HL-60 (cell line): Measurements from ENCODE around the gene SLC4A8.

Experiments used
- DNase-seq, 2 experiments: peaks; one replicate each; pipeline ENCODE4 v3.0.0-alpha.2; 2010 to 2020; ENCODE audit warnings: low read depth in 1 of 2, low spot score in 1 of 2
- H3K27ac ChIP-seq: fragments of 250-450 bp; sonication (Bioruptor Pico); replicated peaks from 2 replicates; pipeline ENCODE4 v1.5.1; 2020; ENCODE audit warnings: mild to moderate bottlenecking, moderate library complexity
- H3K27me3 ChIP-seq: fragments of 250-450 bp; sonication (Bioruptor Pico); 2 replicates; pipeline ENCODE4 v1.5.1; 2021; ENCODE audit warnings: mild to moderate bottlenecking, moderate library complexity; ENCODE audit not compliant: insufficient read depth, poor library complexity, severe bottlenecking
- H3K4me3 ChIP-seq: replicated peaks from 2 replicates; pipeline ENCODE4 v1.5.1; 2011; ENCODE audit warnings: mild to moderate bottlenecking, control low read depth, low read length; ENCODE audit not compliant: insufficient read depth
- CTCF ChIP-seq: IDR thresholded peaks from one replicate; pipeline ENCODE4 v1.5.1; 2011; ENCODE audit warnings: low read length, control low read depth, inconsistent platforms; ENCODE audit not compliant: insufficient read depth
- GABPA ChIP-seq: IDR thresholded peaks from 2 replicates; pipeline ENCODE4 v1.6.1; 2012; ENCODE audit warnings: low read depth
- POLR2AphosphoS5 ChIP-seq: IDR thresholded peaks from 2 replicates; pipeline ENCODE4 v1.6.1; 2012; ENCODE audit warnings: low read depth
- REST ChIP-seq: IDR thresholded peaks from 2 replicates; pipeline ENCODE4 v1.6.1; 2012; ENCODE audit warnings: low read depth; ENCODE audit not compliant: insufficient replicate concordance
- SPI1 ChIP-seq: IDR thresholded peaks from 2 replicates; pipeline ENCODE4 v1.6.1; 2012; ENCODE audit warnings: low read depth, mild to moderate bottlenecking, borderline replicate concordance

SLC4A8 gene

GRCh38 chr12:51390891-51391282, 33.7 kb upstream of the SLC4A8 start:
- Histone ChIP-seq H3K4me3 (peak overlapping the region; percentile 72), H3K27me3 (no peaks in the 10 kb centered on the region), H3K27ac (peak overlapping the region; percentile 70)
- TF ChIP-seq REST (no peak), SPI1 (peak; percentile 93), GABPA (no peak), POLR2AphosphoS5 (peak; percentile 69; the same call in 1 of the 2 replicates), CTCF (no peak)
- peak in 1 of 2 experiments; percentile 75 for DNase-seq

- peak; percentile 67 to 70 for DNase-seq
- peak within 1 kb of the TSS; percentile 72 for H3K4me3 ChIP-seq
These were observed 33.1 kb upstream of the SLC4A8 start, which contains the start of gene GALNT6 for GRCh38 chr12:51391283-51392123. GALNT6 (minus strand) TSS chr12:51391406; CDS start chr12:51379781, 11,625 bp downstream.

More at GRCh38 chr12:51391283-51392123, 33.1 kb upstream of the SLC4A8 start, which contains the start of gene GALNT6:
- peak within 1 kb of the TSS; percentile 70 for H3K27ac ChIP-seq
- H3K27me3 ChIP-seq, result no peaks in the 10 kb centered on the region
- no peak for TF ChIP-seq CTCF
- TF ChIP-seq SPI1, result peak; percentile 59
- no peak for TF ChIP-seq GABPA
- TF ChIP-seq REST, result peak; percentile 48
- TF ChIP-seq POLR2AphosphoS5, result peak; percentile 58; the same call in 1 of the 2 replicates
